Bronchial smooth muscle cell (primary cell): Measurements from ENCODE around the gene TRABD2A. TPM values are rescaled to one million over a fixed set of nuclear protein-coding genes. Genes with fewer than 3 reads are reported as not detected.

ENCODE experiments used
- total RNA-seq: library from RNA; depleted of rRNA; stranded (reverse); fragments of >200 nt; gene quantifications from 2 replicates; pipeline ENCODE4 v1.2.1, GENCODE V29; 2014

TRABD2A gene
- 3.5 and 6.8 TPM in 2 replicates for total RNA-seq

GRCh38 chr2:84880645-84881521, at the start of gene TRABD2A:
TRABD2A (minus strand) TSS chr2:84881084; CDS start chr2:84881039, 45 bp downstream.

GRCh38 chr2:84905181-84906107, 24.6 kb upstream of the TRABD2A start, which contains the start of gene TMSB10:
TMSB10 (plus strand) TSS chr2:84905656.

Other genes starting within 250 kb of the TRABD2A start
- gene TMSB10, start 24.6 kb upstream of the TRABD2A start, total RNA-seq: 6,308 and 14,933 TPM in 2 replicates
- gene KCMF1, start 90.1 kb upstream of the TRABD2A start, total RNA-seq: 41.6 and 45.6 TPM in 2 replicates